ENCODE data around the gene C1orf226. TPM values are rescaled to one million over a fixed set of nuclear protein-coding genes. Genes with fewer than 3 reads are reported as not detected.

C1orf226 gene
- total RNA-seq, 6 experiments from 2014 or later: 6.5 to 45.3 (median 28.4) TPM

GRCh38 chr1:162383091-162383490, 1.6 kb downstream of the C1orf226 start:
- no CpG with 5 or more reads among the region's 6 CpGs for WGBS (ENCODE audit: insufficient coverage, low coverage, low lambda C conversion rate, missing lambda C conversion rate)
- TF ChIP-seq POLR2A (IDR thresholded peaks at IDR 0.05) (no peak), CTCF (IDR thresholded peaks at IDR 0.05) (no peak)
- Histone ChIP-seq H3K4me3 (no peak overlapping the region), H3K9me3 (no peaks in the 10 kb centered on the region), H3K27ac (peak overlapping the region in 1 of 3 donors; percentile 70), H3K27me3 (no peaks in the 10 kb centered on the region), H3K4me1 (peaks cover 0 to 18% (median 2%) of the 10 kb centered on the region in 4 donors), H3K36me3 (peaks cover 0 to 9% (median 0%) of the 10 kb centered on the region in 4 donors)
- DNase-seq: no peak
- intact Hi-C loops (cut with DNase I): loop anchor here in 1 of 2 donors (10.0 kb wide), 1 partner anchor 328 kb away; no protein-coding TSS in a partner anchor
- no peak for ATAC-seq

- no peaks in the 10 kb centered on the region for H3K27me3 ChIP-seq
- intact Hi-C loops (cut with DNase I): loop anchor here in 1 of 2 donors (10.0 kb wide), 1 partner anchor 329 kb away; no protein-coding TSS in a partner anchor
- peaks cover 0 to 22% (median 3%) of the 10 kb centered on the region in 4 donors for H3K4me1 ChIP-seq
- no CpG with 5 or more reads among the region's 8 CpGs for WGBS (ENCODE audit: insufficient coverage, low coverage, low lambda C conversion rate, missing lambda C conversion rate)
- no peak for ATAC-seq
- H3K27ac ChIP-seq: peak overlapping the region in 1 of 3 donors; percentile 70
- no peak for DNase-seq
- no peaks in the 10 kb centered on the region for H3K9me3 ChIP-seq
- TF ChIP-seq CTCF (IDR thresholded peaks at IDR 0.05) (no peak), POLR2A (IDR thresholded peaks at IDR 0.05) (no peak)
- H3K4me3 ChIP-seq: no peak overlapping the region
- H3K36me3 ChIP-seq: peaks cover 0 to 9% (median 0%) of the 10 kb centered on the region in 4 donors
Measured at GRCh38 chr1:162383516-162383915, 2.0 kb downstream of the C1orf226 start.

GRCh38 chr1:162384116-162384515, 2.6 kb downstream of the C1orf226 start:
- Histone ChIP-seq H3K9me3 (no peaks in the 10 kb centered on the region), H3K4me1 (peaks cover 0 to 27% (median 3%) of the 10 kb centered on the region in 4 donors), H3K27me3 (no peaks in the 10 kb centered on the region), H3K27ac (peak overlapping the region in 1 of 3 donors; percentile 70), H3K4me3 (no peak overlapping the region), H3K36me3 (peaks cover 0 to 9% (median 0%) of the 10 kb centered on the region in 4 donors)
- 78% methylated on average over 3 of the region's 6 CpGs for WGBS (ENCODE audit: insufficient coverage, low coverage, low lambda C conversion rate, missing lambda C conversion rate)
- DNase-seq (no peak), ATAC-seq (no peak)
- intact Hi-C loops (cut with DNase I): loop anchor here in 1 of 2 donors (10.0 kb wide), 1 partner anchor 329 kb away; no protein-coding TSS in a partner anchor
- TF ChIP-seq POLR2A (IDR thresholded peaks at IDR 0.05): no peak
- TF ChIP-seq CTCF (IDR thresholded peaks at IDR 0.05): no peak

GRCh38 chr1:162384601-162385279, 3.2 kb downstream of the C1orf226 start:
- no peak overlapping the region for H3K27ac ChIP-seq
- H3K27me3 ChIP-seq: no peaks in the 10 kb centered on the region
- DNase-seq: no peak
- 92% methylated on average over 2 of the region's 10 CpGs for WGBS (ENCODE audit: insufficient coverage, low coverage, low lambda C conversion rate, missing lambda C conversion rate)
- intact Hi-C loops (cut with DNase I): loop anchor here in 1 of 2 donors (10.0 kb wide), 1 partner anchor 330 kb away; no protein-coding TSS in a partner anchor
- no peak overlapping the region for H3K4me3 ChIP-seq
- TF ChIP-seq CTCF (IDR thresholded peaks at IDR 0.05) (no peak), POLR2A (IDR thresholded peaks at IDR 0.05) (no peak)
- H3K4me1 ChIP-seq: peaks cover 0 to 34% (median 3%) of the 10 kb centered on the region in 4 donors
- peaks cover 0 to 9% (median 0%) of the 10 kb centered on the region in 4 donors for H3K36me3 ChIP-seq
- H3K9me3 ChIP-seq: no peaks in the 10 kb centered on the region
- no peak for ATAC-seq
